ENCODE measurements around the gene GALK2. TPM values are rescaled to one million over a fixed set of nuclear protein-coding genes. Genes with fewer than 3 reads are reported as not detected.

GALK2 gene
- polyA plus RNA-seq, 2 of the 4 experiments (the other 2 are of a cell fraction) = 26.8 to 40.5 TPM

- no peak for TF ChIP-seq GATA3 (IDR thresholded peaks at IDR 0.05; ENCODE audit: borderline replicate concordance)
- no peak for TF ChIP-seq MAZ (IDR thresholded peaks at IDR 0.05; ENCODE audit: borderline replicate concordance, low read depth, low read length)
- TF ChIP-seq ESRRA (IDR thresholded peaks at IDR 0.05; ENCODE audit: borderline replicate concordance, low read length) = no peak
- TF ChIP-seq POLR2A (IDR thresholded peaks at IDR 0.05; ENCODE audit: low read length) = no peak
- TF ChIP-seq MAX (IDR thresholded peaks at IDR 0.05) = no peak
- TF ChIP-seq MYC (IDR thresholded peaks at IDR 0.05; ENCODE audit: borderline replicate concordance, low read length) = no peak
- H3K4me1 ChIP-seq = peaks cover 10% of the 10 kb centered on the region; the same call in 2 of the 3 replicates
- H3K4me2 ChIP-seq = no peak overlapping the region
- ATAC-seq (no peak), FAIRE-seq (no peak), DNase-seq (ENCODE audit: low read depth in 1 of 2, low spot score in 1 of 2) (no peak)
- no peaks in the 10 kb centered on the region for H3K9me3 ChIP-seq
- CTCF ChIA-PET = no interaction called here
- H3K4me3 ChIP-seq = no peak overlapping the region
- POLR2A ChIA-PET = no interaction called here
- H3K27ac ChIP-seq = no peak overlapping the region
- 72% methylated on average over 2 of the region's 2 CpGs for WGBS (ENCODE audit: missing lambda C conversion rate)
Observed at GRCh38 chr15:49189631-49190030, 19.6 kb downstream of the GALK2 start.

- DNase-seq (ENCODE audit: low read depth in 1 of 2, low spot score in 1 of 2) (no peak), ATAC-seq (no peak), FAIRE-seq (no peak)
- 87% methylated on average over 2 of the region's 2 CpGs for WGBS (ENCODE audit: missing lambda C conversion rate)
- no peak for TF ChIP-seq FOSB (CRISPR knock-in tag; IDR thresholded peaks at IDR 0.05)
- TF ChIP-seq PHF8 (IDR thresholded peaks at IDR 0.05; ENCODE audit: borderline replicate concordance, low read depth) = no peak
- TF ChIP-seq NFE2L2 (conservative IDR thresholded peaks at IDR 0.05; ENCODE audit: low read length) = no peak
- TF ChIP-seq ZNF302 (CRISPR knock-in tag; IDR thresholded peaks at IDR 0.05) = no peak
- no peak for TF ChIP-seq PBX3 (IDR thresholded peaks at IDR 0.05)
- no peak for TF ChIP-seq CHD2 (IDR thresholded peaks at IDR 0.05; ENCODE audit: low read length, partially characterized antibody)
- no peak for TF ChIP-seq CHD4 (IDR thresholded peaks at IDR 0.05; ENCODE audit: borderline replicate concordance)
- no peak for TF ChIP-seq TFCP2L1 (CRISPR knock-in tag; IDR thresholded peaks at IDR 0.05)
- TF ChIP-seq KDM5A (IDR thresholded peaks at IDR 0.05) = no peak
- no peak for TF ChIP-seq RARB (CRISPR knock-in tag; IDR thresholded peaks at IDR 0.05)
- CTCF ChIA-PET = no interaction called here
- Histone ChIP-seq H3K4me1 (peaks cover 10% of the 10 kb centered on the region; the same call in 2 of the 3 replicates), H3K4me3 (no peak overlapping the region), H3K27ac (no peak overlapping the region), H3K9me3 (no peaks in the 10 kb centered on the region), H3K4me2 (no peak overlapping the region)
- POLR2A ChIA-PET = no interaction called here
Observed at GRCh38 chr15:49190586-49190985, 20.5 kb downstream of the GALK2 start.

GRCh38 chr15:49191892-49192291 lies 21.8 kb downstream of the GALK2 start:
- WGBS (ENCODE audit: missing lambda C conversion rate) = 80% methylated on average over 2 of the region's 2 CpGs

More at GRCh38 chr15:49191892-49192291, 21.8 kb downstream of the GALK2 start:
- no peak overlapping the region for H3K4me3 ChIP-seq
- H3K27ac ChIP-seq = no peak overlapping the region
- TF ChIP-seq HOXB5 (CRISPR knock-in tag; IDR thresholded peaks at IDR 0.05) (no peak), ZNF302 (CRISPR knock-in tag; IDR thresholded peaks at IDR 0.05) (no peak), RCOR1 (IDR thresholded peaks at IDR 0.05; ENCODE audit: low read depth, low read length) (no peak), EHMT2 (IDR thresholded peaks at IDR 0.05; ENCODE audit: low read depth) (no peak), SMC3 (IDR thresholded peaks at IDR 0.05) (no peak), GATA3 (IDR thresholded peaks at IDR 0.05; ENCODE audit: borderline replicate concordance) (no peak), REST (IDR thresholded peaks at IDR 0.05) (no peak), TP53 (CRISPR knock-in tag; IDR thresholded peaks at IDR 0.05) (no peak), ESRRA (IDR thresholded peaks at IDR 0.05; ENCODE audit: borderline replicate concordance, low read length) (no peak), EP300 (IDR thresholded peaks at IDR 0.05) (no peak), PBX3 (IDR thresholded peaks at IDR 0.05) (no peak), CBX2 (IDR thresholded peaks at IDR 0.05; ENCODE audit: borderline replicate concordance, low read depth) (no peak), POLR2AphosphoS2 (conservative IDR thresholded peaks at IDR 0.05; ENCODE audit: low read length) (no peak)
- FAIRE-seq (no peak), DNase-seq (ENCODE audit: low read depth in 1 of 2, low spot score in 1 of 2) (no peak), ATAC-seq (no peak)
- peaks cover 10% of the 10 kb centered on the region; the same call in 2 of the 3 replicates for H3K4me1 ChIP-seq
- POLR2A ChIA-PET = no interaction called here
- CTCF ChIA-PET = no interaction called here
- H3K9me3 ChIP-seq = no peaks in the 10 kb centered on the region
- H3K4me2 ChIP-seq = no peak overlapping the region
